GM12878 (cell line): ENCODE measurements around the gene DENND1A. TPM values are rescaled to one million over a fixed set of nuclear protein-coding genes. Genes with fewer than 3 reads are reported as not detected.

Experiments used
- ATAC-seq: fragments of 200-7000 bp; cut with Tn5 transposase; 3 replicates; pipeline ENCODE4 v1.9.1; 2020; ENCODE audit warnings: mild to moderate bottlenecking, moderate library complexity
- BruUV-seq: library from RNA; stranded (reverse); fragments of 400-500 nt; replicated peaks from 2 replicates; lab custom pipeline; 2021; lab: Mats Ljungman, UMichigan
- CTCF ChIA-PET: fragments of 300-600 bp; sonication (Branson Sonifier 250); formaldehyde crosslinking; extraction: SDS; loops from one replicate; lab custom pipeline; 2021; ENCODE audit warnings: inconsistent platforms; lab: Yijun Ruan, JAX
- POLR2A ChIA-PET: fragments of 350-600 bp; formaldehyde crosslinking; extraction: SDS; loops from one replicate; lab custom pipeline; 2021; ENCODE audit warnings: inconsistent platforms; lab: Charles Lee
- RAD21 ChIA-PET: fragments of 300-600 bp; sonication (Branson Sonifier 250); formaldehyde crosslinking; loops from one replicate; lab custom pipeline; 2023; ENCODE audit warnings: antibody characterized with exemption; ENCODE audit not compliant: unreplicated experiment; lab: Charles Lee
- SMC1A ChIA-PET: fragments of 300-600 bp; sonication (Branson Sonifier 250); formaldehyde crosslinking; loops from one replicate; lab custom pipeline; 2023; ENCODE audit not compliant: unreplicated experiment, uncharacterized antibody; lab: Charles Lee
- DNase-seq: peaks from one replicate; pipeline ENCODE4 v3.0.0-alpha.2; 2011; ENCODE audit warnings: low read depth, low spot score
- FAIRE-seq: peaks from 3 replicates; lab custom pipeline; 2011; peaks lifted over from hg19 to GRCh38; lab: Jason Lieb, UNC
- H2AFZ ChIP-seq: 2 replicates; pipeline ENCODE4 v1.6.0; 2011; ENCODE audit warnings: low read depth, low read length, control low read depth; ENCODE audit not compliant: control insufficient read depth
- H3K27ac ChIP-seq: 2 replicates; pipeline ENCODE4 v1.5.1; 2011; ENCODE audit warnings: control low read depth; ENCODE audit not compliant: control insufficient read depth, insufficient read depth
- H3K27me3 ChIP-seq, 2 experiments: replicated peaks in 1 of 2; 2 replicates each; pipeline versions ENCODE4 v1.6.0 to v1.6.1; 2011; ENCODE audit warnings: low read length in 1 of 2; ENCODE audit not compliant: control insufficient read depth in 2 of 2, insufficient read depth in 2 of 2
- H3K36me3 ChIP-seq, 2 experiments: 2 replicates each; pipeline ENCODE4 v1.5.1; 2011; ENCODE audit warnings: low read length in 1 of 2; ENCODE audit not compliant: control insufficient read depth in 2 of 2, insufficient read depth in 2 of 2
- H3K4me1 ChIP-seq: 2 replicates; pipeline ENCODE4 v1.6.1; 2011; ENCODE audit warnings: mild to moderate bottlenecking, low read length, moderate library complexity, mixed read lengths; ENCODE audit not compliant: control insufficient read depth, insufficient read depth
- H3K4me2 ChIP-seq: 2 replicates; pipeline ENCODE4 v1.6.0; 2011; ENCODE audit warnings: control low read depth; ENCODE audit not compliant: control insufficient read depth, insufficient read depth
- H3K4me3 ChIP-seq: fragments of 200-600 bp; sonication (generic); 2 replicates; pipeline ENCODE4 v1.5.1; 2016
- H3K79me2 ChIP-seq: 2 replicates; pipeline ENCODE4 v1.6.0; 2011; ENCODE audit warnings: low read length; ENCODE audit not compliant: control insufficient read depth, insufficient read depth
- H3K9ac ChIP-seq: 2 replicates; pipeline ENCODE4 v1.8.0; 2011; ENCODE audit warnings: low read length, control low read depth, mixed read lengths; ENCODE audit not compliant: control insufficient read depth, insufficient read depth
- H3K9me3 ChIP-seq: replicated peaks from 3 replicates; pipeline ENCODE4 v1.5.1; 2011; ENCODE audit warnings: mild to moderate bottlenecking, low read length; ENCODE audit not compliant: control insufficient read depth, insufficient read depth
- H4K20me1 ChIP-seq: 2 replicates; pipeline ENCODE4 v1.6.0; 2011; ENCODE audit not compliant: control insufficient read depth, insufficient read depth
- ATF3 ChIP-seq: IDR thresholded peaks from 2 replicates; pipeline ENCODE4 v1.6.1; 2011; ENCODE audit warnings: low read depth, mild to moderate bottlenecking, low read length, moderate library complexity, borderline replicate concordance; ENCODE audit errors: extremely low read depth
- CBX3 ChIP-seq: fragments of 200-600 bp; sonication (generic); IDR thresholded peaks from 2 replicates; pipeline ENCODE4 v1.6.1; 2016; ENCODE audit warnings: low read depth, borderline replicate concordance
- CREB1 ChIP-seq: IDR thresholded peaks from 2 replicates; pipeline ENCODE4 v1.6.1; 2012; ENCODE audit warnings: low read depth, mild to moderate bottlenecking, inconsistent platforms
- EZH2 ChIP-seq: IDR thresholded peaks from 2 replicates; pipeline ENCODE4 v1.6.1; 2012; ENCODE audit warnings: low read depth, mild to moderate bottlenecking, control low read depth, inconsistent platforms, low read length, borderline replicate concordance; ENCODE audit not compliant: control insufficient read depth
- FOXK2 ChIP-seq: fragments of 450-650 bp; IDR thresholded peaks from 2 replicates; pipeline ENCODE4 v1.6.1; 2017; ENCODE audit warnings: mild to moderate bottlenecking, moderate library complexity
- HDAC2 ChIP-seq: fragments of 200-600 bp; sonication (generic); IDR thresholded peaks from 2 replicates; pipeline ENCODE4 v1.6.1; 2017
- IRF5 ChIP-seq: fragments of 450-650 bp; IDR thresholded peaks from 2 replicates; pipeline ENCODE4 v1.6.1; 2017; ENCODE audit warnings: borderline replicate concordance
- KAT2A ChIP-seq: conservative IDR thresholded peaks from 2 replicates; pipeline ENCODE4 v1.6.1; 2011; ENCODE audit warnings: low read depth, low read length; ENCODE audit not compliant: control insufficient read depth
- MXI1 ChIP-seq: fragments of 150-350 bp; IDR thresholded peaks from 2 replicates; pipeline ENCODE4 v1.6.1; 2011; ENCODE audit warnings: low read depth, mild to moderate bottlenecking, inconsistent platforms, low read length, improper control_type of control experiment
- RAD21 ChIP-seq: IDR thresholded peaks from 2 replicates; pipeline ENCODE4 v1.6.1; 2011; ENCODE audit warnings: mild to moderate bottlenecking, low read depth, low read length, moderate library complexity; ENCODE audit not compliant: insufficient read depth
- WGBS: methylation state at CpG from one replicate; pipeline ENCODE4 v1.1.6; 2016; ENCODE audit warnings: low lambda C conversion rate; ENCODE audit not compliant: insufficient replicate concordance, insufficient coverage; ENCODE audit errors: missing lambda C conversion rate; 5-methylcytosine and 5-hydroxymethylcytosine counted together
- in situ Hi-C: fragments of 300-500 bp; cut with MboI; formaldehyde crosslinking; loops from 9 replicates; pipeline ENCODE4 v1.14.3; 2018; ENCODE audit warnings: mixed read lengths
- intact Hi-C: fragments of 100-400 bp; cut with micrococcal nuclease; formaldehyde crosslinking; loops from one replicate; pipeline ENCODE4 v1.14.2; 2022; ENCODE audit not compliant: unreplicated experiment
- polyA plus RNA-seq, 11 experiments: library from polyadenylated mRNA; depleted of rRNA in 4 of 11; unstranded in 6 of 11; stranded (reverse) in 5 of 11; fragments of >200 nt; fragmentation: Nextera tagmentation in 4 of 11; fragmentation: Illumina TruSeq in 1 of 11; extraction: Ambion mirVana in 4 of 11; extraction: Trizol in 1 of 11; gene quantifications; 1 replicate in 1 of 11; 2 replicates in 10 of 11; pipeline versions ENCODE4 v1.2.1 to v1.2.3, GENCODE V29; 2011 to 2016; ENCODE audit warnings: inconsistent platforms in 2 of 11, missing spikeins in 2 of 11, low read depth in 1 of 11
- total RNA-seq, 4 experiments: library from RNA; depleted of rRNA in 3 of 4; stranded (reverse); fragments of >200 nt in 3 of 4; fragmentation: Illumina TruSeq in 1 of 4; extraction: Trizol in 1 of 4; gene quantifications; 2 replicates each; pipeline versions ENCODE4 v1.2.1 to v1.2.3, GENCODE V29; 2013 to 2021

DENND1A gene
- total and polyA plus RNA-seq, 10 of the 15 experiments (the other 5 are each of a cell fraction or from before 2014, with no cell fraction given), result 14.1 to 48.6 (median 35.2) TPM

- intact Hi-C loops, result no loop called here
- TF ChIP-seq CBX3 (no peak), RAD21 (no peak), ATF3 (no peak), MXI1 (no peak), IRF5 (no peak), HDAC2 (no peak), KAT2A (no peak), EZH2 (no peak), CREB1 (no peak), FOXK2 (no peak)
- BruUV-seq, result no TSS peak
- FAIRE-seq (no peak), ATAC-seq (no peak), DNase-seq (no peak)
- no peak overlapping the region for H3K27ac ChIP-seq
- H3K9ac ChIP-seq, result no peak overlapping the region
- no peaks in the 10 kb centered on the region for H3K4me1 ChIP-seq
- ChIA-PET SMC1A (interaction anchor here (0.6 to 1.4 kb wide), 3 partner anchors 34 to 284 kb away, joined by 3 read pairs; no protein-coding TSS in a partner anchor), CTCF (no interaction called here), POLR2A (no interaction called here), RAD21 (no interaction called here)
- H4K20me1 ChIP-seq, result no peaks in the 10 kb centered on the region
- H2AFZ ChIP-seq, result no peak overlapping the region
- no peaks in the 10 kb centered on the region for H3K27me3 ChIP-seq
- H3K4me3 ChIP-seq, result no peak overlapping the region
- H3K9me3 ChIP-seq, result peaks cover 9% of the 10 kb centered on the region; the same call in 2 of the 3 replicates
- no peak overlapping the region for H3K4me2 ChIP-seq
- in situ Hi-C loops, result no loop called here
- 93% methylated on average over 7 of the region's 7 CpGs for WGBS
- no peaks in the 10 kb centered on the region for H3K79me2 ChIP-seq
- peaks cover 0 to 1% of the 10 kb centered on the region in 2 experiments; a peak in 2 of 4 replicates for H3K36me3 ChIP-seq
Observed at GRCh38 chr9:123657099-123657498, 272.8 kb downstream of the DENND1A start.
